ENCODE data around the gene SFXN3.

Gene SFXN3

DNA sequence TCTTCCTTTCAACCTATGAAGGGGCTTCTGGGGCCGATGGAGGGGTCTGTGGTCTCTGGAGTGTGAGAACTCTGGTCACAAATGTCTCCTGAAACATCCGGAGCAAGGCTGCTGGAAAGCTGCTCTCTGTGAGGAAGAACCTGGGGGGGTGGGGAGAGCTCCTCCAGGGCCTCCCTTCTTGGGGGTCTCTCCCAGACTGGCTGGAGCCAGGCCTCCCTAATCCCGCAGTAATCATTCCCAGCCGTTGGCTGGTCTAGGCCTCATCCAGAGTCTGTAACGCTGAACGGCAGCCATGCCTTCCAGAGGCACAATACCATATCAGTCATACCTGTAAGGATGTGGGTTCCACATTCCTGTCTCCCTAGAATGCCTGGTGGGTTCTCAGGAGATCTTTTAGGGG, 35.9 kb upstream of the SFXN3 start:
- TF ChIP-seq, protein P1, sequence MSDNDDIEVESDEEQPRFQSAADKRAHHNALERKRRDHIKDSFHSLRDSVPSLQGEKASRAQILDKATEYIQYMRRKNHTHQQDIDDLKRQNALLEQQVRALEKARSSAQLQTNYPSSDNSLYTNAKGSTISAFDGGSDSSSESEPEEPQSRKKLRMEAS (IDR thresholded peaks at IDR 0.05): no peak
- no peak for TF ChIP-seq RAD21 (IDR thresholded peaks at IDR 0.05; ENCODE audit: low read depth)
- TF ChIP-seq, protein P2, sequence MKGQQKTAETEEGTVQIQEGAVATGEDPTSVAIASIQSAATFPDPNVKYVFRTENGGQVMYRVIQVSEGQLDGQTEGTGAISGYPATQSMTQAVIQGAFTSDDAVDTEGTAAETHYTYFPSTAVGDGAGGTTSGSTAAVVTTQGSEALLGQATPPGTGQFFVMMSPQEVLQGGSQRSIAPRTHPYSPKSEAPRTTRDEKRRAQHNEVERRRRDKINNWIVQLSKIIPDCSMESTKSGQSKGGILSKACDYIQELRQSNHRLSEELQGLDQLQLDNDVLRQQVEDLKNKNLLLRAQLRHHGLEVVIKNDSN (IDR thresholded peaks at IDR 0.05): no peak
- no peak for TF ChIP-seq TAF1 (IDR thresholded peaks at IDR 0.05; ENCODE audit: low read depth)
- TF ChIP-seq TCF12 (IDR thresholded peaks at IDR 0.05; ENCODE audit: low read depth): no peak
- no peak for TF ChIP-seq CEBPB (IDR thresholded peaks at IDR 0.05)
- TF ChIP-seq, protein P3, sequence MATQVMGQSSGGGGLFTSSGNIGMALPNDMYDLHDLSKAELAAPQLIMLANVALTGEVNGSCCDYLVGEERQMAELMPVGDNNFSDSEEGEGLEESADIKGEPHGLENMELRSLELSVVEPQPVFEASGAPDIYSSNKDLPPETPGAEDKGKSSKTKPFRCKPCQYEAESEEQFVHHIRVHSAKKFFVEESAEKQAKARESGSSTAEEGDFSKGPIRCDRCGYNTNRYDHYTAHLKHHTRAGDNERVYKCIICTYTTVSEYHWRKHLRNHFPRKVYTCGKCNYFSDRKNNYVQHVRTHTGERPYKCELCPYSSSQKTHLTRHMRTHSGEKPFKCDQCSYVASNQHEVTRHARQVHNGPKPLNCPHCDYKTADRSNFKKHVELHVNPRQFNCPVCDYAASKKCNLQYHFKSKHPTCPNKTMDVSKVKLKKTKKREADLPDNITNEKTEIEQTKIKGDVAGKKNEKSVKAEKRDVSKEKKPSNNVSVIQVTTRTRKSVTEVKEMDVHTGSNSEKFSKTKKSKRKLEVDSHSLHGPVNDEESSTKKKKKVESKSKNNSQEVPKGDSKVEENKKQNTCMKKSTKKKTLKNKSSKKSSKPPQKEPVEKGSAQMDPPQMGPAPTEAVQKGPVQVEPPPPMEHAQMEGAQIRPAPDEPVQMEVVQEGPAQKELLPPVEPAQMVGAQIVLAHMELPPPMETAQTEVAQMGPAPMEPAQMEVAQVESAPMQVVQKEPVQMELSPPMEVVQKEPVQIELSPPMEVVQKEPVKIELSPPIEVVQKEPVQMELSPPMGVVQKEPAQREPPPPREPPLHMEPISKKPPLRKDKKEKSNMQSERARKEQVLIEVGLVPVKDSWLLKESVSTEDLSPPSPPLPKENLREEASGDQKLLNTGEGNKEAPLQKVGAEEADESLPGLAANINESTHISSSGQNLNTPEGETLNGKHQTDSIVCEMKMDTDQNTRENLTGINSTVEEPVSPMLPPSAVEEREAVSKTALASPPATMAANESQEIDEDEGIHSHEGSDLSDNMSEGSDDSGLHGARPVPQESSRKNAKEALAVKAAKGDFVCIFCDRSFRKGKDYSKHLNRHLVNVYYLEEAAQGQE (IDR thresholded peaks at IDR 0.05; ENCODE audit: low read depth): no peak
- TF ChIP-seq TEAD4 (IDR thresholded peaks at IDR 0.05): no peak

DNA sequence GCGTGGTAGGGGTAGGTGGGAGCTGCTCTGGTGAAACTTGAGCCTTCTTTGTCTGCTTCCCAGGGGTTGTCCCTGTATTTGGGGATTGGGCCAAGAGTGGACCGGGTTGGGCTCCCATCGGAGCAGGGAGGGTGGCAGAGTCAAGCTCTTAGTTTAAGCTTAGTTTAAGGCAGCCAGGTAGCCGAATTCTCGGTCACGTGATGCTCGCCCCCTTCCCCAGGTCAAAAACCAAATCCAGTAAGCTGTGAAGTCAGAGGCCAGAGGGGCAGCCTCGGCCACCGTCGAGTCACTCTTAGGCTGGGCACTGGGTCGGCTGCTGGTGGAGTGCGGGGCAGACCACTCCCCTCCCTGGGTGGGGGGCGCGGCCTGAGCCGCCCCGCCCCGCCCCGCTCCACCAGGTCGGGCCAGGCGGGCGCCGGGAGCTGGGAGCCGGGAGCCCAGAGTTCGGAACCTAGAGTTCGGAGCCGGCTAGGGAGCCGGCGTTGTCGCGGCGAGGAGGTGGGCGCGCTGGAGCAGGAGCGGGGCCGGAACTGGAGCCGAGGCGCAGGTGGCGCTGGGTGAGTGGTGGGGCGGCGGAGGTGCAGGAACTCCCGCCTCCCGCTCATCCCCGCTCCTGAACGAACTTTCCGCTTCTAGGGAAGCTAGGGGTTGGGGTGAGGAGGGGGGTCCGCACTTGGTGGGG, 34.2 kb upstream of the SFXN3 start:
- TF ChIP-seq, protein P1 (IDR thresholded peaks at IDR 0.05): no peak
- TF ChIP-seq TAF1 (IDR thresholded peaks at IDR 0.05; ENCODE audit: low read depth) (peak; percentile 65; the same call in 1 of the 2 replicates), ZBTB7A (IDR thresholded peaks at IDR 0.05; ENCODE audit: low read depth) (peak; percentile 96), EGR1 (IDR thresholded peaks at IDR 0.05) (peak; percentile 4; the same call in 1 of the 2 replicates), CREB1 (IDR thresholded peaks at IDR 0.05; ENCODE audit: low read depth) (no peak), CEBPB (IDR thresholded peaks at IDR 0.05) (no peak)
- TF ChIP-seq, protein P2 (IDR thresholded peaks at IDR 0.05): peak; percentile 93

DNA sequence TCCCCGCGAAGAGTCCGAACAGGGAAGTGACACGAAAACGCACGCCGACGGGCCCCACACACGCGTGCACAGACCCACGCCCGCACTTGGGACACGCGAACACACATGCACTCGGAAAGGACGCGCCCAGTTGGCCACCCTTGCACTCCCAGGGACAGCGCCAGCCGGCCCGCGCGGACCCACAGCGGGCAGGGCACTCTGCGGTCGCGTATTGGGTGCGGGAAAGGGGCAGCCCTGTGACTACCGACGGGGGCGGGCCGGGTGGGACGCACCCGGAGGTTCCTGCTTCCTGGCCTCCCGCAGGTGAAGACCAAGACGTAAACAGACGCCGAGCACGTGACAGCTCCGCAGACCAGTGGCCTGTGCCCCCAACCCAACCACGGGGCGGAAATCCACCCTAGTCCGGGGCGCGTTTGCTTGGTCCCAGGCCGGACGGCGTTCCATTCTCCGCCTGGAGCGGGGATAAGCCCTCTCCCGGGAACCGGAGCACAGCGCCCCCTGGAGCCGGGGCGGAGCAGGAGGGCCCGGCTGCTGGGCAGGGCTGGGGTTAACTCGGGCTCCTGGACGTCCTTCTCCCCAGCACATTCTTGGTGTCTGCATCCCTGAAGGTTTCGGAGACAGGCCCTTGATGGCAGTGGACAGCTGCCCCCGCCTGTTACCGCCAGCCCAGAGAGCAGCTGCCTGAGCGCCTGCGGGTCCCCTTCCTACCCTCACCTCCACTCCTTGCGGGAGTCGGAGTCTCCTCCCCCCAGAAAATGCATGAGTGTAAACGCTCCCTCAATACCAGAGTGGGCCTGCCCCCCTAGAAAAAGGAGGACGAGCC, 33.5 kb upstream of the SFXN3 start:
- TF ChIP-seq, protein P1 (IDR thresholded peaks at IDR 0.05): peak; percentile 87
- no peak; the same call in 1 of the 2 replicates for TF ChIP-seq YY1 (IDR thresholded peaks at IDR 0.05; ENCODE audit: low read depth)
- TF ChIP-seq EP300 (IDR thresholded peaks at IDR 0.05; ENCODE audit: borderline replicate concordance): no peak
- TF ChIP-seq, protein P2 (IDR thresholded peaks at IDR 0.05): peak; percentile 94
- TF ChIP-seq TAF1 (IDR thresholded peaks at IDR 0.05; ENCODE audit: low read depth): no peak
- peak; percentile 51; the same call in 1 of the 2 replicates for TF ChIP-seq FOXM1 (IDR thresholded peaks at IDR 0.05; ENCODE audit: borderline replicate concordance, low read depth)
- peak; percentile 29; the same call in 1 of the 2 replicates for TF ChIP-seq TCF12 (IDR thresholded peaks at IDR 0.05; ENCODE audit: low read depth)
- no peak for TF ChIP-seq CREB1 (IDR thresholded peaks at IDR 0.05; ENCODE audit: low read depth)
- TF ChIP-seq NFIC (IDR thresholded peaks at IDR 0.05): no peak
- TF ChIP-seq, protein P3 (IDR thresholded peaks at IDR 0.05; ENCODE audit: low read depth): no peak
- TF ChIP-seq TEAD4 (IDR thresholded peaks at IDR 0.05): no peak
- TF ChIP-seq EGR1 (IDR thresholded peaks at IDR 0.05): no peak
- TF ChIP-seq CEBPB (IDR thresholded peaks at IDR 0.05): no peak
- peak; percentile 19; the same call in 1 of the 2 replicates for TF ChIP-seq RAD21 (IDR thresholded peaks at IDR 0.05; ENCODE audit: low read depth)
- no peak for TF ChIP-seq ZBTB7A (IDR thresholded peaks at IDR 0.05; ENCODE audit: low read depth)

DNA sequence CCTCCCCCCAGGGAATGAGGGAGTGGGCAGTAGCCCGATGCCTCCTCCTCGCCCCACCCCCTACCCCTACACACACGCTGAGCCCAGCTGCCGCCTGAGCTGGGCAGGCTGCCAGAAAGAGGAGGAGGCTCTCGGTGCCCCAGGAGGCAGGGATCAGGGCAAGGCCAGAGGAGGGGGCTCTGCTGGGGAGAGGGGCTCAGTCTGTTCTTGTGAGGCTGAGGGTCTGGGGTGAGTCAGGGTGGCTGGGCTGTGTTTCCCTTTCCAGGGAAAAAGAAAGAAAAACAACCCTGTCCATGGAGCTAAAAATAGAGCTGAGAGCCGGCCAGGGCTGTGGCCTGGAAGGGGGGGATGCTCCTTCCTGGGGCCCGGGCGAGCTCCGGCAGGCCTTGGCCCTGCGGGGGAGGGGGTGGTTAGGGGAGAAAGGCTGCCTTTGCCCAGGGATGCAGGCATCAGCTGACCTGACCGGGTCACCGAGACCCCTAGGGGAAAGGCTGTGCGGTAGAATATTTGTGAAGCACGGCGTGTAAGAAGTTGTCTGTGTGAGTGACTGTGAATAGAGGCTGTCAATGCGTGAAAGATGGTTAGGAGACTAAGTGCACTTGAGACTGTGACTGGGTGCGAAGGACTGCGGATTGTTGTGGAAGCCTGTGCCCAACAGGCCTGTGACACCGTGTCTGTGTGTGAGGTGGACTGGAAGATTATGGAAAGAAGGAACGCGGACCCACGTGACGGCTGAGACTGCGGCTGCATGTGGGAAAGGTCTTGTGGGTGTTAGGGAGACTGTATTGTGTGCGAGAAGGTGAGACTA, 32.6 kb upstream of the SFXN3 start:
- TF ChIP-seq EP300 (IDR thresholded peaks at IDR 0.05; ENCODE audit: borderline replicate concordance) (no peak), FOXM1 (IDR thresholded peaks at IDR 0.05; ENCODE audit: borderline replicate concordance, low read depth) (0 out of 2 replicates have a peak, but pooled peaks have one; percentile 7), YY1 (IDR thresholded peaks at IDR 0.05; ENCODE audit: low read depth) (no peak), CEBPB (IDR thresholded peaks at IDR 0.05) (no peak), EGR1 (IDR thresholded peaks at IDR 0.05) (peak; percentile 49; the same call in 1 of the 2 replicates), TEAD4 (IDR thresholded peaks at IDR 0.05) (peak; percentile 26; the same call in 1 of the 2 replicates), ZBTB7A (IDR thresholded peaks at IDR 0.05; ENCODE audit: low read depth) (peak; percentile 96), RAD21 (IDR thresholded peaks at IDR 0.05; ENCODE audit: low read depth) (no peak), TCF12 (IDR thresholded peaks at IDR 0.05; ENCODE audit: low read depth) (peak; percentile 65; the same call in 1 of the 2 replicates), CREB1 (IDR thresholded peaks at IDR 0.05; ENCODE audit: low read depth) (no peak), TAF1 (IDR thresholded peaks at IDR 0.05; ENCODE audit: low read depth) (no peak), NFIC (IDR thresholded peaks at IDR 0.05) (peak; percentile 95)
- TF ChIP-seq, protein P2 (IDR thresholded peaks at IDR 0.05): peak; percentile 72
- TF ChIP-seq, protein P3 (IDR thresholded peaks at IDR 0.05; ENCODE audit: low read depth): no peak
- TF ChIP-seq, protein P1 (IDR thresholded peaks at IDR 0.05): no peak
